DMS114 treated with DMSO at 0.1 percent for 48 hours (cell line): ENCODE results near the gene INTS1.

Source experiments
- DNase-seq: peaks from one replicate; lab custom pipeline; 2025; ENCODE audit not compliant: unreplicated experiment; lab: John Stamatoyannopoulos, UW

INTS1 gene

GRCh38 chr7:1542329-1542728 lies 38.1 kb upstream of the INTS1 start:
- no peak for DNase-seq

GRCh38 chr7:1541431-1542162 lies 37.4 kb upstream of the INTS1 start:
- no peak for DNase-seq

DNA sequence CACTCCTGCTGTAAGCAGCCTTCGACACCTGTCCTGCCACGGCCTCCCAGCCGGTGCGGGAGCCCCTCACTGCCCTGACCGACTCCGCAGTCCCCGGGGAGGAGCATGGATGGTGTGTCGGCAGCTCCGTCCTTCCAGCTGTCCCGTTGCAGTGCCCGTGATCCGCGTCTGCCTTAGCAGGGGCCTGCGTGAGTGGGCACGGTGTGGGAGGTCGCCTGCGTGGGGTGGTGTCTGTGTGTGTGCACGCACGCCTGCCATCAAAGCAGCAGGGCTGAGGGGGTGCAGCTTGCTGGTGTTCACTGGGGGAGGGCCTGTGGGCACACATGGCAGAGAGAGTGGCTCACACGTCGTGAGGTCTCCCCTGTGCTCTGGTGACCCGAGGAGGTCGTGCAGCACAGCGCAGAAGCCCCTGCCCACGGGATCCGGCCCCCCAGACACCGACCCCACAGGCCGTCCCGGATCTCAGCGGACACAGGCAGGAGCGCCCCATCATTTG lies 36.6 kb upstream of the INTS1 start:
- no peak for DNase-seq

GRCh38 chr7:1539882-1540775 lies 35.9 kb upstream of the INTS1 start:
- DNase-seq: no peak

- DNase-seq: no peak
These were observed 35.1 kb upstream of the INTS1 start for GRCh38 chr7:1539181-1539881.

DNA sequence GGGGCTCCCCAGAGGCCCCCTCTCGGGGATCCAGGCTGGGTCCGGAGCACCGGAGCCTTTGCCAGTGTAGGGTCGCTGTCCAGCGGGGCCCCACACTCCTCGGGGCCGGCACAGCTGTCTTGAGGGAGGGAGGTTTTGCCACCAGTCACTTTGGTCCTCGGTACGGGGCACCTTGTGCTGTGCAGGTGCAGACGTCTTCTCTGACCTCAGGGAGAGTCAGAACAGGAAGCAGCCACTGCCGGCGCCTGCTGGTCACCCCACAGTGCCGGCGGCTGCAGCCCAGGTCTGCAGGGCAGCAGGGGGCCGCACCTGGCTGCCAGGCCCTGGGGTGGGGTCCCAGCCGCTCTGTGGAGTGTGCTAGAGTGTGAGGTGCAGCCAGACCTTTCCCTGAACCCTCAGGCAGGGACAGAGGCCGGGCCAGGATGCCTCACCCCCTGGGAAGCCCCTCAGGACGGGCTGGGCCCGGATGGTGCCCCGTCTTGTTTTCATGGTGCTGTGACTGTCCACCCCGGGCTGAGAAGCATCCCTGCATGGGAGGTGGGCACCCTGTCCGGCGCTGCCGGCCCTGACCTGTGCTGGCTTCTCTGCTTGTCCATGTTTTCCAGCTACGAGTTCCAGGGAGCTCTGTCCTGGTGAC lies 34.5 kb upstream of the INTS1 start:
- no peak for DNase-seq

DNA sequence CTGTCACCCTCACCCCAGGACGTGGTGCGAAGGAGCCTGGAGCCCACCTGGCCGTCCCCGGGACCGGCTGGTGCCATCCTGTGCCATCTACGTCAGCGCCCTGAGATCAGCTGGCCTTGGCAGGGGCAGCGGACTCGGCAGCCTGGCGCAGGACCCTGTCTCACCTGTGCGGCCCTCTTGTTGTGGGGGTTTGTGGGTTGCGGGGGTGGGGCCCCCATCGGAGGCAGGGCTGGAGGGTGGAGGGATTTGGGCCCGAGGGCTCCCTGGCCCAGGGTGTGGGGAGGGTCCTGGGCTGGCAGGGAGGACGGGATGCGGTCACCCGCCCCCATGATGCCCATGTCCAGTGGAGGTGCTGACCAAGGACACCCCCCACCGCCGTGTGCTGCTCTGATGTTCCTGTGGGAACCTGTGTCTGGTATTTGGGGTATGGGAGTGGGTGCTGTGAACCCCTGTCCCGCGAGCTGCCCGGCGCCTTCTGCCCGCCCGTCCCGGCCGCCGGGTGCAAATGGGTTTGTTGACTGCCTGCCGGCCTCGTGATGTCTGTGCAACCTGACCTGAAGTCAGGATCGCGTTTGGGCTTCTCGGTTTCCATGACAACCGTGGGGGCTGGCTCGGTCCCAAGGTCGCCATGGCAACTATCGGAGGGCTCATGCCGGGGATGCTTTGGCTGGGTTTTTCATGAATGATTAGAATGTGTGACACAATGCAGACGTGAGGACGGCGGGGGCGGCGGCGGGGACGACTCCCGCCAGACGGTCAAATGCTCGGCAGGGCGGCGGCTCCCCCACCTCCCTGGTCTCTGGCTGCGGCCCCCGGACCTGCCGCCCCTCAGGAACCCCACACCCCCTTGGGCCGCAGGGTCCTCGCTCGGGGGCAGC lies 33.6 kb upstream of the INTS1 start:
- no peak for DNase-seq

- DNase-seq: no peak
These were observed 32.8 kb upstream of the INTS1 start for GRCh38 chr7:1536743-1537534.

DNA sequence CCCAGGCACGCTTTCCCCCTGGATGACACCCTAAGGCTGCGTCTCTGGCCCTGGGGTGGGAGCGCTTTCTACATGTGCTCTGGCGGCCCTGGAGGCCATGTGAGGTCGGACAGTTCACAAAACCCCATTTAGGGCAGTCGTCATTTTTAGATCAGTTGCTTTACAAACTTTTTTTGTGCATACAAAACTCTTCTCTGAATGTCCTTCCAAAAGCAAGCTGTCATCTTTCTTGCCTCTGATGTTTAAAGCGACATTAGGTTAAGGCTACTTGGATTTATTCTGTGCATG lies 32.2 kb upstream of the INTS1 start:
- DNase-seq: no peak

DNA sequence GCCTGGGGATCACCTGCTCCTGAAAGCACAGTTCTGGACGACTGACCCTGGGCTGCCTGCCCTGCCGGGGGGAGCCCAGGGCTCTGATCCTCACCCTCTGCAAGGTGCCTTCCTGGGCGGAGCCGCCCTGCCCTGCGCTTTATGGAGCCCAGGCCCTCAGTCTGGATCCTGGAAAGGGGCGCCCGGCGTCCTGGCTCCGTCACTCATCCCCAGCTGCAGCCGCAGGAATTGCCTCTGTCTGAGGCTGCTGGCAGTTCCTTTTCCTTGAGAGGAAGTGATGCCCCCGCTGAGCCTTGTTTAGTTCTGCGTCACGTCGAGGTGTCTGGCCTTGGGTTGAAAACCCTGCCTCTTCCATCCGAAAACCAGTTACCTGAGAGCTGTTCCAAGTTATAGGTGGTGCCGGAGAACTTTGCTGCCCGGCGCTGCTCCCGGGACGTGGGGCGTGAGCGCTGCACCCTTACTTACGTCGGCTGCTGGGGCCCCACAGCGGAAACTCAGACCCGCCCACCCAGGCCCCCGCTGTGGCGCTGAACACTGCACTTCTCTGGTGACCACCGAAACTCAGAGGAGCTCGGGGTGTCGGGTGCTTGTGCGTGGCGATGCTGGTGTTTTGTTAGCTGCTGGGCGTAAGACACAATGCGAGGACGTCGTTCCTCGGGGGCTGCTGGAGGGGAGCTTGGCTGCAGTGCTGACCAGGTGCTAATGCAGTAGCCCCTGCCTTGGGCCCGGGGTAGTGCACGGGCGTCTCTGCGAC lies 31.7 kb upstream of the INTS1 start:
- no peak for DNase-seq

- DNase-seq: no peak
These were observed 30.9 kb upstream of the INTS1 start for GRCh38 chr7:1535100-1535458.

- DNase-seq: no peak
These were observed 30.3 kb upstream of the INTS1 start for GRCh38 chr7:1534330-1535099.

- no peak for DNase-seq
These were observed 29.5 kb upstream of the INTS1 start for GRCh38 chr7:1533547-1534329.

DNA sequence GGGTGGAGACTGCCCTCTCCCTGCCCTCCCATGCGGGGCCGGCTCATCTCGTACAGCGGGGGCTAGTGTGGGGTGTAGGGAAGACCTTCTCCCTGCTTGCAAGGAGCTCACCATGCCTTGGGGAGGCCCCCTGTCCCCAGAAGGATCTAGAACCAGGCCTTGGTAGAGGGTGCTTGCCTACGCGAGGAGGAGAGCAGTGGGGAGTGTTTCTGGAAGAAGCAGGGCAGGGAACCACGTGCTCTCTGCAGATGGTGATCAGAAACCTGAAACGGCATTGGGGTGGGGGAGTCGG lies 29.0 kb upstream of the INTS1 start:
- DNase-seq: no peak

- DNase-seq: no peak
These were observed 28.5 kb upstream of the INTS1 start for GRCh38 chr7:1532456-1533254.

GRCh38 chr7:1531979-1532455 lies 27.8 kb upstream of the INTS1 start:
- DNase-seq: no peak
